ENCODE results near the gene DIP2B. TPM values are rescaled to one million over a fixed set of nuclear protein-coding genes. Genes with fewer than 3 reads are reported as not detected.

Gene DIP2B
- total RNA-seq, 2 experiments from 2014 or later = 29.5 to 30.0 TPM

DNA sequence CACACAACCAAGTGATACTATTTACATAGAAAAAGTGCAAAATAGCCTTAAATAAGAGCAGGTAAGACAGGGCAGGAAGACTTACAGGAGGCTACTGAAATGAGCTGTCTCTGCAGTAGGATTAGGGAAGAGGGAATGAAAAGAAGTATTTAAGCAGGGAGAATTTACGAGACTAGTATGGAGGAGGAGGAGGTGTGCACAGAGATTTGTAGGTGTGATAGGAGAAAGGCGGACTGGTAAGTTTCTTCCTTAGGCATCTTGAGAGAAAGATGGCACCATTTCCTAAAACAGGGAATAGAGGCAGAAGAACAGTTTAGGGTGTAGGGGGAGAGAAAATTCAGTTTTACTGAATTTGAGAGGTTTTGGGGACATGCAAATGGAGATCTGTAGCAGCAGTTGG, 25.7 kb downstream of the DIP2B start:
- H3K4me3 ChIP-seq (ENCODE audit: low read length) = no peak overlapping the region
- Mint-ChIP-seq H3K36me3 (ENCODE audit: low read depth) (peaks cover 20% of the 10 kb centered on the region), H3K9me3 (no peaks in the 10 kb centered on the region), H3K27ac (no peak overlapping the region), H3K27me3 (no peaks in the 10 kb centered on the region), H3K4me1 (ENCODE audit: low read depth) (peaks cover 34% of the 10 kb centered on the region), H3K4me3 (no peak overlapping the region)
- no peak overlapping the region for H3K27ac ChIP-seq (ENCODE audit: low read depth in 1 of 2, low read length in 2 of 2)
- intact Hi-C loops (cut with DNase I, micrococcal nuclease) = no loop called here
- TF ChIP-seq, protein P1, sequence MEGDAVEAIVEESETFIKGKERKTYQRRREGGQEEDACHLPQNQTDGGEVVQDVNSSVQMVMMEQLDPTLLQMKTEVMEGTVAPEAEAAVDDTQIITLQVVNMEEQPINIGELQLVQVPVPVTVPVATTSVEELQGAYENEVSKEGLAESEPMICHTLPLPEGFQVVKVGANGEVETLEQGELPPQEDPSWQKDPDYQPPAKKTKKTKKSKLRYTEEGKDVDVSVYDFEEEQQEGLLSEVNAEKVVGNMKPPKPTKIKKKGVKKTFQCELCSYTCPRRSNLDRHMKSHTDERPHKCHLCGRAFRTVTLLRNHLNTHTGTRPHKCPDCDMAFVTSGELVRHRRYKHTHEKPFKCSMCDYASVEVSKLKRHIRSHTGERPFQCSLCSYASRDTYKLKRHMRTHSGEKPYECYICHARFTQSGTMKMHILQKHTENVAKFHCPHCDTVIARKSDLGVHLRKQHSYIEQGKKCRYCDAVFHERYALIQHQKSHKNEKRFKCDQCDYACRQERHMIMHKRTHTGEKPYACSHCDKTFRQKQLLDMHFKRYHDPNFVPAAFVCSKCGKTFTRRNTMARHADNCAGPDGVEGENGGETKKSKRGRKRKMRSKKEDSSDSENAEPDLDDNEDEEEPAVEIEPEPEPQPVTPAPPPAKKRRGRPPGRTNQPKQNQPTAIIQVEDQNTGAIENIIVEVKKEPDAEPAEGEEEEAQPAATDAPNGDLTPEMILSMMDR (IDR thresholded peaks at IDR 0.05) = no peak
- ATAC-seq (ENCODE audit: poor library complexity) (no peak), DNase-seq (no peak)
- ChIA-PET CTCF (no interaction called here), POLR2A (no interaction called here)
- H3K4me1 ChIP-seq (ENCODE audit: insufficient read depth, low read length) = peaks cover 43% of the 10 kb centered on the region
- no peaks in the 10 kb centered on the region for H3K9me3 ChIP-seq (ENCODE audit: control insufficient read depth in 1 of 2, insufficient read depth in 1 of 2, low read length in 2 of 2)
- H3K27me3 ChIP-seq (ENCODE audit: control insufficient read depth in 1 of 2, insufficient read depth in 2 of 2, low read length in 2 of 2) = no peaks in the 10 kb centered on the region
- no peaks in the 10 kb centered on the region for H3K36me3 ChIP-seq (ENCODE audit: insufficient read depth, low read length)

DNA sequence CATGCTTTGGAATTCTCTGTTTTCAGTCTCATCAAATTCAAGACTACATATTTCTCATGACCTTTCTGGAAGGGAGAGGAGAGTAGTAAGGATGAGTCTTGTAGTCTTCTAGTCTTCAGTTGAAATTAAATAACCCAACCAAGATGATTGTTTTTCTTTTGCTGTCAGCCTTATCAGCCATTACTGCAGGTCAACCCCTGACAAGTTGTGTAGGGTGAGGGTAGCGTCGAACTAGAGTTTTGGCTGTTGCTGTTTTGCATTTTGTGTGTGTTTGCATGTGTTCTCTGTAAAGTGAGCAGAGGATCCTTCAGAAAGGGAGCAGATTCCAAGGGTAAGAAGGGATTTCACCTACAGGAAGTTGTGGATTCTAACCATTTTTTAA, 28.4 kb downstream of the DIP2B start:
- TF ChIP-seq, protein P1 (IDR thresholded peaks at IDR 0.05) = no peak
- peaks cover 27% of the 10 kb centered on the region for H3K36me3 Mint-ChIP-seq (ENCODE audit: low read depth)
- H3K27me3 ChIP-seq (ENCODE audit: control insufficient read depth in 1 of 2, insufficient read depth in 2 of 2, low read length in 2 of 2) = no peaks in the 10 kb centered on the region
- peaks cover 44% of the 10 kb centered on the region for H3K4me1 ChIP-seq (ENCODE audit: insufficient read depth, low read length)
- CTCF ChIA-PET = interaction anchor here (1.3 to 1.8 kb wide), 3 partner anchors 9 to 29 kb away, joined by 3 to 11 read pairs (median 5); partner anchors contain the start of gene DIP2B
- DNase-seq (no peak), ATAC-seq (ENCODE audit: poor library complexity) (peak; percentile 18)
- H3K27me3 Mint-ChIP-seq = no peaks in the 10 kb centered on the region
- peak overlapping the region; percentile 52 to 74 for H3K27ac ChIP-seq (ENCODE audit: low read depth in 1 of 2, low read length in 2 of 2)
- no peaks in the 10 kb centered on the region for H3K9me3 ChIP-seq (ENCODE audit: control insufficient read depth in 1 of 2, insufficient read depth in 1 of 2, low read length in 2 of 2)
- H3K4me3 Mint-ChIP-seq = no peak overlapping the region
- no peak overlapping the region for H3K27ac Mint-ChIP-seq
- POLR2A ChIA-PET = interaction anchor here (0.6 to 2.2 kb wide), 5 partner anchors 13 to 35 kb away, joined by 3 to 10 read pairs (median 6); partner anchors contain the start of gene DIP2B
- no peak overlapping the region for H3K4me3 ChIP-seq (ENCODE audit: low read length)
- H3K9me3 Mint-ChIP-seq = no peaks in the 10 kb centered on the region
- H3K4me1 Mint-ChIP-seq (ENCODE audit: low read depth) = peaks cover 39% of the 10 kb centered on the region
- no peaks in the 10 kb centered on the region for H3K36me3 ChIP-seq (ENCODE audit: insufficient read depth, low read length)
- intact Hi-C loops (cut with DNase I, micrococcal nuclease) = loop anchor here in 1 of 2 experiments (2.0 kb wide), 1 partner anchor 16 kb away; no protein-coding TSS in a partner anchor

DNA sequence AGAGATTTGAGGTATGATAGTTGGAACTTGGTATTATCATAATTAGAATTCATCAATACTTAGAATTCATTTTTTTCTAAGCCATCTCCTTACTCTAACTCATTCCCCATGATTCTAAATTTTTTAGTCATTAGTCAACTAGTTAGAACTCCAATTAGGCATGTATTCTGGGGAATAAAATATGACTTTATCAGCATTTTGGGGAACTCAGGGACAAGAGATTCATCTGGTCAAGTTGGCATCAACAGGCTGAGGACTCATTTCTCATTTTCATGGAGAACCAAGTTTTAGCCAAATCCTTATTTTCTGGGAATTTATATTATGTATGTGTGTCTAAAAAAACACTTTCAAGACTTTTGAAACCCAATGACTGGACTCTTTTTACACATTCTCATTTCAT, 29.2 kb downstream of the DIP2B start:
- CTCF ChIA-PET = interaction anchor here (1.3 kb wide), 1 partner anchor 29 kb away, joined by 3 read pairs; the partner anchor contains the start of gene DIP2B

More for the DNA sequence above, 29.2 kb downstream of the DIP2B start:
- peaks cover 33% of the 10 kb centered on the region for H3K4me1 Mint-ChIP-seq (ENCODE audit: low read depth)
- Histone ChIP-seq H3K27ac (ENCODE audit: low read depth in 1 of 2, low read length in 2 of 2) (peak overlapping the region; percentile 52 to 74), H3K4me1 (ENCODE audit: insufficient read depth, low read length) (peaks cover 40% of the 10 kb centered on the region), H3K36me3 (ENCODE audit: insufficient read depth, low read length) (no peaks in the 10 kb centered on the region), H3K27me3 (ENCODE audit: control insufficient read depth in 1 of 2, insufficient read depth in 2 of 2, low read length in 2 of 2) (no peaks in the 10 kb centered on the region), H3K4me3 (ENCODE audit: low read length) (no peak overlapping the region), H3K9me3 (ENCODE audit: control insufficient read depth in 1 of 2, insufficient read depth in 1 of 2, low read length in 2 of 2) (no peaks in the 10 kb centered on the region)
- peaks cover 28% of the 10 kb centered on the region for H3K36me3 Mint-ChIP-seq (ENCODE audit: low read depth)
- DNase-seq (no peak), ATAC-seq (ENCODE audit: poor library complexity) (no peak)
- TF ChIP-seq, protein P1 (IDR thresholded peaks at IDR 0.05) = no peak
- H3K4me3 Mint-ChIP-seq = no peak overlapping the region
- H3K27me3 Mint-ChIP-seq = no peaks in the 10 kb centered on the region
- intact Hi-C loops (cut with DNase I, micrococcal nuclease) = loop anchor here in 1 of 2 experiments (2.0 kb wide), 1 partner anchor 17 kb away; no protein-coding TSS in a partner anchor
- no peak overlapping the region for H3K27ac Mint-ChIP-seq
- no peaks in the 10 kb centered on the region for H3K9me3 Mint-ChIP-seq
- POLR2A ChIA-PET = no interaction called here

Measured in CD4-positive, alpha-beta T cell (primary cell).